ENCODE measurements around the gene ATP7B.
A peak's percentile ranks its signal among the peaks of the same experiment; 100 is the strongest.

Gene ATP7B

GRCh38 chr13:52024481-52024880 lies 13.2 kb upstream of the ATP7B start, which contains the start of gene UTP14C:
TSS of gene UTP14C (plus strand) at chr13:52024691. CDS start at chr13:52028805, 4,114 bp downstream.
- no peak for TF ChIP-seq CTCF (IDR thresholded peaks at IDR 0.05)
- DNase-seq (ENCODE audit: low spot score), result no peak
- Histone ChIP-seq H3K27ac (no peak within 1 kb of the TSS), H3K4me3 (no peak within 1 kb of the TSS)

- no peak for TF ChIP-seq CTCF (IDR thresholded peaks at IDR 0.05)
- Histone ChIP-seq H3K4me3 (no peak overlapping the region), H3K27ac (no peak overlapping the region)
- no peak for DNase-seq (ENCODE audit: low spot score)
These were observed 11.1 kb upstream of the ATP7B start for GRCh38 chr13:52022356-52022755.

GRCh38 chr13:52020191-52020590 lies 8.9 kb upstream of the ATP7B start:
- H3K4me3 ChIP-seq, result no peak overlapping the region
- H3K27ac ChIP-seq, result no peak overlapping the region
- no peak for DNase-seq (ENCODE audit: low spot score)
- TF ChIP-seq CTCF (IDR thresholded peaks at IDR 0.05), result no peak

- DNase-seq (ENCODE audit: low spot score), result no peak
- H3K27ac ChIP-seq, result no peak overlapping the region
- no peak overlapping the region for H3K4me3 ChIP-seq
- no peak for TF ChIP-seq CTCF (IDR thresholded peaks at IDR 0.05)
These were observed 5.0 kb upstream of the ATP7B start for GRCh38 chr13:52016296-52016695.

- DNase-seq (ENCODE audit: low spot score), result no peak
- peak overlapping the region; percentile 40 to 80 for H3K27ac ChIP-seq
- no peak for TF ChIP-seq CTCF (IDR thresholded peaks at IDR 0.05)
- peak overlapping the region; percentile 100 for H3K4me3 ChIP-seq
These were observed 1.2 kb upstream of the ATP7B start for GRCh38 chr13:52012512-52012836.

- H3K27ac ChIP-seq, result peak within 1 kb of the TSS; percentile 40 to 80
- TF ChIP-seq CTCF (IDR thresholded peaks at IDR 0.05), result no peak
- DNase-seq (ENCODE audit: low spot score), result peak; percentile 99
- peak within 1 kb of the TSS; percentile 100 for H3K4me3 ChIP-seq
These were observed 622 bp upstream of the ATP7B start, which contains the start of gene ALG11 for GRCh38 chr13:52011632-52012511. TSS of gene ALG11 (plus strand) at chr13:52012398. CDS start at chr13:52012419, 21 bp downstream.

GRCh38 chr13:52009946-52010345 lies 1.3 kb downstream of the ATP7B start:
- no peak for TF ChIP-seq CTCF (IDR thresholded peaks at IDR 0.05)
- no peak overlapping the region for H3K4me3 ChIP-seq
- no peak overlapping the region for H3K27ac ChIP-seq
- DNase-seq (ENCODE audit: low spot score), result no peak
